PC-9 (cell line): ENCODE measurements around the gene NFYC.

Experiments used
- EZH2 ChIP-seq: fragments of 200-600 bp; sonication (generic); IDR thresholded peaks from 2 replicates; pipeline ENCODE4 v1.8.0; 2017; ENCODE audit warnings: antibody characterized with exemption, low read depth
- TF ChIP-seq, protein P1 (sequence below): fragments of 200-600 bp; sonication (generic); conservative IDR thresholded peaks from 2 replicates; pipeline ENCODE4 v1.6.1; 2017; ENCODE audit warnings: mixed run types, antibody characterized with exemption, mild to moderate bottlenecking, moderate library complexity

DNA sequence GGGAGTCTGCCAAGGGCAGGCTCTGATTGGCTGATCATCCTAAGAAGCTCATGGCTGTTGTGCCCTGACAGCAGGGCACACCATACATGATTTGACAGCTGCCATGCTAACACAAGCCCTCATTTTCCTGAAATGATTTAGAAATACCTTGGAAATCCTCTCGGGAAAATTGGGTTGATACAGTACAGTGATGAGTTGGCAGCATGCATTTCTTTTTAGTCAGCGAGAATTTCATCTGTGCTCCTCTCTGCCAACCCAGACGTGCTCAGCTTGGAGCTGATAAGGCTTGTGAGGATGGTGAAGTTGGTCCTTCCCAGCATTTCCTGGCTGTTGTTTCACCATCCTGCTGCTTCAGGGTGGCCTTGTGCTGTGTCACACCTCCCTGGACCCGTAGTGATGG lies 69.5 kb downstream of the NFYC start:
- TF ChIP-seq, protein P1, sequence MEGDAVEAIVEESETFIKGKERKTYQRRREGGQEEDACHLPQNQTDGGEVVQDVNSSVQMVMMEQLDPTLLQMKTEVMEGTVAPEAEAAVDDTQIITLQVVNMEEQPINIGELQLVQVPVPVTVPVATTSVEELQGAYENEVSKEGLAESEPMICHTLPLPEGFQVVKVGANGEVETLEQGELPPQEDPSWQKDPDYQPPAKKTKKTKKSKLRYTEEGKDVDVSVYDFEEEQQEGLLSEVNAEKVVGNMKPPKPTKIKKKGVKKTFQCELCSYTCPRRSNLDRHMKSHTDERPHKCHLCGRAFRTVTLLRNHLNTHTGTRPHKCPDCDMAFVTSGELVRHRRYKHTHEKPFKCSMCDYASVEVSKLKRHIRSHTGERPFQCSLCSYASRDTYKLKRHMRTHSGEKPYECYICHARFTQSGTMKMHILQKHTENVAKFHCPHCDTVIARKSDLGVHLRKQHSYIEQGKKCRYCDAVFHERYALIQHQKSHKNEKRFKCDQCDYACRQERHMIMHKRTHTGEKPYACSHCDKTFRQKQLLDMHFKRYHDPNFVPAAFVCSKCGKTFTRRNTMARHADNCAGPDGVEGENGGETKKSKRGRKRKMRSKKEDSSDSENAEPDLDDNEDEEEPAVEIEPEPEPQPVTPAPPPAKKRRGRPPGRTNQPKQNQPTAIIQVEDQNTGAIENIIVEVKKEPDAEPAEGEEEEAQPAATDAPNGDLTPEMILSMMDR: no peak
- no peak for TF ChIP-seq EZH2
